Measurements from ENCODE around the gene HPS1.

Gene HPS1

DNA sequence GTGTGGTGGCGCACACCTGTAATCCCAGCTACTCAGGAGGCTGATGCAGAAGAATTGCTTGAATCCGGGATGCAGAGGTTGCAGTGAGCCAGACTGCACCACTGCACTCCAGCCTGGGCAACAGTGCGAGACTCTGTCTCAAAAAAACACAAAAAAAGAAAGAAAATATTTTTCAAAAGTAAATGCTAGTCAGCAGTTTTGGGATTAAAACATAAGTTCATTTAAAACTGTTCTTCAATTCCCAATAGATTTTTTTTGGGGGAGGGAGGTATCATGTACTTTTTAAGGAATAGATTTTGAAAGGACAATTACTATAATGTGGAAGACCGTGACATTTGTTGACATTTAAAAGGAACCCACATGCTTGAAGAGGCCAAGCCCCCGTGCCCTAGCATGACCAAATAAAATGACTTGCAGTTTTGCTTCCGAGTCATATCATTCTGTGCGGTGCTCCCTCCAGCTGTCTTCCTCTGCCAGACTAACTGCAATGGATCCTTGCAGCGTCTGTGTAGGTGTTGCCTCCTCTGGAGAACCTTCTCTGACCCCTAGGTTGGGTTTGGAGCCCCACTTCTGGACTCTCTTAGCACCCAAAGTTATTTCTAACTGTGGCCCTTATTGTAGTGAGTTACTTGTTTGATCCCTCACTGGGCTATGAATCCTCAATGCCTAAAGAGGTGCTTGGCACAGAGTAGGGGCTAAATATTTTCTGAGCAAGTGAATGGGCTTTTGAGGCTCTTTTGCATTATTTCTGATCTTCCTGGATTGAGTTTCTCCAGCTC lies 17.4 kb upstream of the HPS1 start (continued):
- TF ChIP-seq, protein P1, sequence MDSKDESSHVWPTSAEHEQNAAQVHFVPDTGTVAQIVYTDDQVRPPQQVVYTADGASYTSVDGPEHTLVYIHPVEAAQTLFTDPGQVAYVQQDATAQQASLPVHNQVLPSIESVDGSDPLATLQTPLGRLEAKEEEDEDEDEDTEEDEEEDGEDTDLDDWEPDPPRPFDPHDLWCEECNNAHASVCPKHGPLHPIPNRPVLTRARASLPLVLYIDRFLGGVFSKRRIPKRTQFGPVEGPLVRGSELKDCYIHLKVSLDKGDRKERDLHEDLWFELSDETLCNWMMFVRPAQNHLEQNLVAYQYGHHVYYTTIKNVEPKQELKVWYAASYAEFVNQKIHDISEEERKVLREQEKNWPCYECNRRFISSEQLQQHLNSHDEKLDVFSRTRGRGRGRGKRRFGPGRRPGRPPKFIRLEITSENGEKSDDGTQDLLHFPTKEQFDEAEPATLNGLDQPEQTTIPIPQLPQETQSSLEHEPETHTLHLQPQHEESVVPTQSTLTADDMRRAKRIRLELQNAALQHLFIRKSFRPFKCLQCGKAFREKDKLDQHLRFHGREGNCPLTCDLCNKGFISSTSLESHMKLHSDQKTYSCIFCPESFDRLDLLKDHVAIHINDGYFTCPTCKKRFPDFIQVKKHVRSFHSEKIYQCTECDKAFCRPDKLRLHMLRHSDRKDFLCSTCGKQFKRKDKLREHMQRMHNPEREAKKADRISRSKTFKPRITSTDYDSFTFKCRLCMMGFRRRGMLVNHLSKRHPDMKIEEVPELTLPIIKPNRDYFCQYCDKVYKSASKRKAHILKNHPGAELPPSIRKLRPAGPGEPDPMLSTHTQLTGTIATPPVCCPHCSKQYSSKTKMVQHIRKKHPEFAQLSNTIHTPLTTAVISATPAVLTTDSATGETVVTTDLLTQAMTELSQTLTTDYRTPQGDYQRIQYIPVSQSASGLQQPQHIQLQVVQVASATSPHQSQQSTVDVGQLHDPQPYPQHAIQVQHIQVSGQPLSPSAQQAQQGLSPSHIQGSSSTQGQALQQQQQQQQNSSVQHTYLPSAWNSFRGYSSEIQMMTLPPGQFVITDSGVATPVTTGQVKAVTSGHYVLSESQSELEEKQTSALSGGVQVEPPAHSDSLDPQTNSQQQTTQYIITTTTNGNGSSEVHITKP (tag by site-specific recombination; IDR thresholded peaks at IDR 0.05): no peak
- TF ChIP-seq SETDB1 (IDR thresholded peaks at IDR 0.05; ENCODE audit: insufficient read length, low read length) (no peak), ZNF670 (tag by site-specific recombination; IDR thresholded peaks at IDR 0.05; ENCODE audit: low read depth) (no peak), ZNF473 (tag by site-specific recombination; IDR thresholded peaks at IDR 0.05) (no peak), TRIM28 (IDR thresholded peaks at IDR 0.05; ENCODE audit: borderline replicate concordance, low read length) (no peak), ZBTB21 (tag by site-specific recombination; IDR thresholded peaks at IDR 0.05) (no peak), ZNF768 (tag by site-specific recombination; IDR thresholded peaks at IDR 0.05) (no peak), RBAK (tag by site-specific recombination; IDR thresholded peaks at IDR 0.05) (no peak)
- TF ChIP-seq, protein P2, sequence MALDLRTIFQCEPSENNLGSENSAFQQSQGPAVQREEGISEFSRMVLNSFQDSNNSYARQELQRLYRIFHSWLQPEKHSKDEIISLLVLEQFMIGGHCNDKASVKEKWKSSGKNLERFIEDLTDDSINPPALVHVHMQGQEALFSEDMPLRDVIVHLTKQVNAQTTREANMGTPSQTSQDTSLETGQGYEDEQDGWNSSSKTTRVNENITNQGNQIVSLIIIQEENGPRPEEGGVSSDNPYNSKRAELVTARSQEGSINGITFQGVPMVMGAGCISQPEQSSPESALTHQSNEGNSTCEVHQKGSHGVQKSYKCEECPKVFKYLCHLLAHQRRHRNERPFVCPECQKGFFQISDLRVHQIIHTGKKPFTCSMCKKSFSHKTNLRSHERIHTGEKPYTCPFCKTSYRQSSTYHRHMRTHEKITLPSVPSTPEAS (tag by site-specific recombination; IDR thresholded peaks at IDR 0.05): no peak

DNA sequence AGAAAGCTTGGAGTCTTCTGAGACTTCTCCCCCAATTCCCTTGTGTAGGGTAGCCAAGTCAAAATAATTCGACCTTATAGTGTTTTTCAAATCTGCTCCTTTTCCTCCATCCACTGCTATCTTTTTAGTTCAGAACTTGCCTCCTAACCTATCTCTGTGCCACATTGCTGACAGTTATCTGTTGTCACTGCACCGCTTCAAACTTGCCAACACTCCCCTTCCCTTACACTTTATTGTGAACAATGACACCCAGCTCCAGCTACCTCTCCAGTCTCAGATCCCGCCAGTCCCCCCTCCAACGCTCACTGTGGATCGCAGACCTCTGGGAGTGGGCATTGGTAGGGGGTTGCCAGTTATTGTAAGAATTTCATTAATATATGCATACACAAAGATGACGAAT lies 16.3 kb upstream of the HPS1 start:
- H3K36me3 ChIP-seq (ENCODE audit: control insufficient read depth in 2 of 2, insufficient read depth in 1 of 2, low read length in 2 of 2): no peaks in the 10 kb centered on the region
- CTCF ChIA-PET: interaction anchor here (0.6 kb wide), 1 partner anchor 737 kb away, joined by 3 read pairs; no protein-coding TSS in a partner anchor

More for the DNA sequence above, 16.3 kb upstream of the HPS1 start:
- TF ChIP-seq, protein P2 (tag by site-specific recombination; IDR thresholded peaks at IDR 0.05): no peak
- TF ChIP-seq ZSCAN23 (tag by site-specific recombination; IDR thresholded peaks at IDR 0.05) (no peak), ZNF701 (tag by site-specific recombination; IDR thresholded peaks at IDR 0.05) (no peak), ZNF488 (tag by site-specific recombination; IDR thresholded peaks at IDR 0.05) (no peak), ZNF138 (tag by site-specific recombination; IDR thresholded peaks at IDR 0.05; ENCODE audit: borderline replicate concordance) (no peak), ZXDB (tag by site-specific recombination; IDR thresholded peaks at IDR 0.05) (no peak), ZNF366 (tag by site-specific recombination; conservative IDR thresholded peaks at IDR 0.05) (no peak), ZNF324 (tag by site-specific recombination; IDR thresholded peaks at IDR 0.05) (no peak), KLF7 (tag by site-specific recombination; IDR thresholded peaks at IDR 0.05; ENCODE audit: borderline replicate concordance) (no peak), PATZ1 (tag by site-specific recombination; IDR thresholded peaks at IDR 0.05) (no peak), BCL11A (tag by site-specific recombination; IDR thresholded peaks at IDR 0.05; ENCODE audit: low read depth) (no peak)
- TF ChIP-seq, protein P3, sequence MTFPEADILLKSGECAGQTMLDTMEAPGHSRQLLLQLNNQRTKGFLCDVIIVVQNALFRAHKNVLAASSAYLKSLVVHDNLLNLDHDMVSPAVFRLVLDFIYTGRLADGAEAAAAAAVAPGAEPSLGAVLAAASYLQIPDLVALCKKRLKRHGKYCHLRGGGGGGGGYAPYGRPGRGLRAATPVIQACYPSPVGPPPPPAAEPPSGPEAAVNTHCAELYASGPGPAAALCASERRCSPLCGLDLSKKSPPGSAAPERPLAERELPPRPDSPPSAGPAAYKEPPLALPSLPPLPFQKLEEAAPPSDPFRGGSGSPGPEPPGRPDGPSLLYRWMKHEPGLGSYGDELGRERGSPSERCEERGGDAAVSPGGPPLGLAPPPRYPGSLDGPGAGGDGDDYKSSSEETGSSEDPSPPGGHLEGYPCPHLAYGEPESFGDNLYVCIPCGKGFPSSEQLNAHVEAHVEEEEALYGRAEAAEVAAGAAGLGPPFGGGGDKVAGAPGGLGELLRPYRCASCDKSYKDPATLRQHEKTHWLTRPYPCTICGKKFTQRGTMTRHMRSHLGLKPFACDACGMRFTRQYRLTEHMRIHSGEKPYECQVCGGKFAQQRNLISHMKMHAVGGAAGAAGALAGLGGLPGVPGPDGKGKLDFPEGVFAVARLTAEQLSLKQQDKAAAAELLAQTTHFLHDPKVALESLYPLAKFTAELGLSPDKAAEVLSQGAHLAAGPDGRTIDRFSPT (tag by site-specific recombination; IDR thresholded peaks at IDR 0.05): no peak
- TF ChIP-seq, protein P4, sequence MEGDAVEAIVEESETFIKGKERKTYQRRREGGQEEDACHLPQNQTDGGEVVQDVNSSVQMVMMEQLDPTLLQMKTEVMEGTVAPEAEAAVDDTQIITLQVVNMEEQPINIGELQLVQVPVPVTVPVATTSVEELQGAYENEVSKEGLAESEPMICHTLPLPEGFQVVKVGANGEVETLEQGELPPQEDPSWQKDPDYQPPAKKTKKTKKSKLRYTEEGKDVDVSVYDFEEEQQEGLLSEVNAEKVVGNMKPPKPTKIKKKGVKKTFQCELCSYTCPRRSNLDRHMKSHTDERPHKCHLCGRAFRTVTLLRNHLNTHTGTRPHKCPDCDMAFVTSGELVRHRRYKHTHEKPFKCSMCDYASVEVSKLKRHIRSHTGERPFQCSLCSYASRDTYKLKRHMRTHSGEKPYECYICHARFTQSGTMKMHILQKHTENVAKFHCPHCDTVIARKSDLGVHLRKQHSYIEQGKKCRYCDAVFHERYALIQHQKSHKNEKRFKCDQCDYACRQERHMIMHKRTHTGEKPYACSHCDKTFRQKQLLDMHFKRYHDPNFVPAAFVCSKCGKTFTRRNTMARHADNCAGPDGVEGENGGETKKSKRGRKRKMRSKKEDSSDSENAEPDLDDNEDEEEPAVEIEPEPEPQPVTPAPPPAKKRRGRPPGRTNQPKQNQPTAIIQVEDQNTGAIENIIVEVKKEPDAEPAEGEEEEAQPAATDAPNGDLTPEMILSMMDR (tag by site-specific recombination; IDR thresholded peaks at IDR 0.05): no peak
- Histone ChIP-seq H3K27ac (ENCODE audit: extremely low read depth, low read depth, low read length) (no peak overlapping the region), H3K9me3 (ENCODE audit: control insufficient read depth, insufficient read depth, low read depth, low read length) (no peaks in the 10 kb centered on the region), H3K4me3 (ENCODE audit: low read depth, low read length) (no peak overlapping the region), H3K4me1 (ENCODE audit: control insufficient read depth, insufficient read depth, low read length) (no peaks in the 10 kb centered on the region)
- POLR2A ChIA-PET: no interaction called here

Data from HEK293 (cell line).